Neural crest cell (in vitro differentiated cells): ENCODE results near the gene KRT15. TPM values are rescaled to one million over a fixed set of nuclear protein-coding genes. Genes with fewer than 3 reads are reported as not detected.

ENCODE experiments used
- DNase-seq: peaks from one replicate; pipeline ENCODE4 v3.0.0; 2021; ENCODE audit warnings: low read depth, mixed read lengths, low spot score
- H3K27ac Mint-ChIP-seq: one replicate; pipeline ENCODE4 v1.8.0; 2021; ENCODE audit warnings: mild to moderate bottlenecking, mixed read lengths; ENCODE audit not compliant: unreplicated experiment
- H3K27me3 Mint-ChIP-seq: 2 replicates; pipeline ENCODE4 v1.8.0; 2021; ENCODE audit warnings: low read depth, mild to moderate bottlenecking, mixed read lengths
- H3K36me3 Mint-ChIP-seq: 2 replicates; pipeline ENCODE4 v1.8.0; 2021; ENCODE audit warnings: low read depth, mild to moderate bottlenecking, mixed read lengths
- H3K4me1 Mint-ChIP-seq: 2 replicates; pipeline ENCODE4 v1.8.0; 2021; ENCODE audit warnings: mixed read lengths
- H3K4me3 Mint-ChIP-seq: one replicate; pipeline ENCODE4 v1.8.0; 2021; ENCODE audit warnings: mild to moderate bottlenecking, mixed read lengths
- H3K9me3 Mint-ChIP-seq: 2 replicates; pipeline ENCODE4 v1.8.0; 2021; ENCODE audit warnings: mixed read lengths
- CTCF ChIP-seq: fragments of 200-600 bp; sonication (generic); conservative IDR thresholded peaks from 2 replicates; pipeline ENCODE4 v1.5.0; 2021; ENCODE audit warnings: antibody characterized with exemption, mild to moderate bottlenecking
- long read RNA-seq: library from polyadenylated mRNA; unstranded; transcript quantifications from one replicate; pipeline ENCODE4 v2.0.0, GENCODE V29; 2020
- total RNA-seq: library from RNA; stranded (reverse); gene quantifications from 2 replicates; pipeline ENCODE4 v1.2.1, GENCODE V29; 2021

Gene KRT15
- total RNA-seq = not detected in 2 replicates
- long read RNA-seq = 0 reads

- Mint-ChIP-seq H3K27me3 (peaks cover 5% of the 10 kb centered on the region), H3K4me3 (no peak within 1 kb of the TSS), H3K9me3 (no peaks in the 10 kb centered on the region), H3K27ac (no peak within 1 kb of the TSS), H3K36me3 (no peaks in the 10 kb centered on the region), H3K4me1 (no peaks in the 10 kb centered on the region)
- no peak for TF ChIP-seq CTCF
- DNase-seq = no peak
Observed at GRCh38 chr17:41518789-41519449, at the start of gene KRT15. Gene KRT15, minus strand, starts transcription at chr17:41518890. Its CDS starts 63 bp downstream, at chr17:41518827.

GRCh38 chr17:41567317-41567716 is 48.6 kb upstream of the KRT15 start:
- Mint-ChIP-seq H3K4me3 (no peak overlapping the region), H3K4me1 (no peaks in the 10 kb centered on the region), H3K27me3 (peaks cover 72% of the 10 kb centered on the region), H3K36me3 (no peaks in the 10 kb centered on the region), H3K9me3 (no peaks in the 10 kb centered on the region), H3K27ac (no peak overlapping the region)
- DNase-seq = no peak
- TF ChIP-seq CTCF = no peak

- Mint-ChIP-seq H3K27ac (no peak overlapping the region), H3K36me3 (no peaks in the 10 kb centered on the region), H3K4me3 (no peak overlapping the region), H3K27me3 (peaks cover 64% of the 10 kb centered on the region), H3K4me1 (no peaks in the 10 kb centered on the region), H3K9me3 (no peaks in the 10 kb centered on the region)
- no peak for TF ChIP-seq CTCF
- DNase-seq = no peak
Observed at GRCh38 chr17:41565338-41565737, 46.6 kb upstream of the KRT15 start.

GRCh38 chr17:41563607-41564170 is 45.0 kb upstream of the KRT15 start:
- no peak for DNase-seq
- Mint-ChIP-seq H3K4me1 (no peaks in the 10 kb centered on the region), H3K4me3 (no peak overlapping the region), H3K36me3 (no peaks in the 10 kb centered on the region), H3K9me3 (no peaks in the 10 kb centered on the region), H3K27me3 (peaks cover 49% of the 10 kb centered on the region), H3K27ac (no peak overlapping the region)
- TF ChIP-seq CTCF = no peak

- no peaks in the 10 kb centered on the region for H3K36me3 Mint-ChIP-seq
- no peak for DNase-seq
- no peaks in the 10 kb centered on the region for H3K4me1 Mint-ChIP-seq
- no peaks in the 10 kb centered on the region for H3K9me3 Mint-ChIP-seq
- H3K27ac Mint-ChIP-seq = no peak overlapping the region
- peaks cover 44% of the 10 kb centered on the region for H3K27me3 Mint-ChIP-seq
- TF ChIP-seq CTCF = no peak
- H3K4me3 Mint-ChIP-seq = no peak overlapping the region
Observed at GRCh38 chr17:41561554-41561953, 42.9 kb upstream of the KRT15 start.
